ENCODE data around the gene IFNL4. TPM values are rescaled to one million over a fixed set of nuclear protein-coding genes. Genes with fewer than 3 reads are reported as not detected.

Gene IFNL4
- total and polyA plus RNA-seq, 2 donors (not counting 3 experiments of a cell fraction or from before 2014, with no cell fraction given) = not detected

- intact Hi-C loops (cut with micrococcal nuclease) (no loop called here), dilution Hi-C loops (cut with MboI; ENCODE audit: extremely low pct_ligation_motif_present, low sequenced_read_pairs) (no loop called here)
- TF ChIP-seq MYC (IDR thresholded peaks at IDR 0.05; ENCODE audit: low read depth, low read length) = no peak
- TF ChIP-seq EZH2 (IDR thresholded peaks at IDR 0.05; ENCODE audit: borderline replicate concordance, low read depth, low read length, severe bottlenecking) = no peak
- TF ChIP-seq GATA2 (IDR thresholded peaks at IDR 0.05; ENCODE audit: insufficient read depth, insufficient read length, low read depth, low read length) = no peak
- TF ChIP-seq FOS (IDR thresholded peaks at IDR 0.05; ENCODE audit: borderline replicate concordance, insufficient read depth, low read length) = no peak
- TF ChIP-seq CTCF (IDR thresholded peaks at IDR 0.05; ENCODE audit: extremely low read depth in 1 of 2, insufficient read depth in 1 of 2, low read depth in 1 of 2, low read length in 2 of 2) = no peak
- TF ChIP-seq POLR2AphosphoS5 (IDR thresholded peaks at IDR 0.05; ENCODE audit: insufficient read depth, low read depth, low read length) = no peak
- TF ChIP-seq POLR2A (IDR thresholded peaks at IDR 0.05; ENCODE audit: low read depth, low read length) = no peak
- TF ChIP-seq MAX (IDR thresholded peaks at IDR 0.05; ENCODE audit: insufficient read depth, insufficient read length) = no peak
- no peak for TF ChIP-seq JUN (IDR thresholded peaks at IDR 0.05; ENCODE audit: borderline replicate concordance, insufficient read depth, insufficient read length, low read depth)
- POLR2A ChIA-PET = interaction anchor here (0.6 kb wide), 1 partner anchor 22 kb away, joined by 3 read pairs; no protein-coding TSS in a partner anchor
- H3K9ac ChIP-seq (replicated peaks; ENCODE audit: extremely low read depth, insufficient read depth, low read length) = no peak overlapping the region
- no peaks in the 10 kb centered on the region for H3K79me2 ChIP-seq (ENCODE audit: control insufficient read depth, insufficient read depth, low read length)
- DNase-seq (ENCODE audit: low read depth, low spot score) (no peak), FAIRE-seq (no peak)
- no peaks in the 10 kb centered on the region for H3K9me3 ChIP-seq (replicated peaks; ENCODE audit: control insufficient read depth, insufficient read depth, low read length)
- H3K27ac ChIP-seq (ENCODE audit: insufficient read depth, low read depth, low read length) = no peak overlapping the region
- H3K4me3 ChIP-seq (replicated peaks in 1 of 3; ENCODE audit: insufficient read depth in 1 of 3, low read depth in 1 of 3, low read length in 3 of 3) = no peak overlapping the region
- no peaks in the 10 kb centered on the region for H3K36me3 ChIP-seq (ENCODE audit: control insufficient read depth in 2 of 2, extremely low read depth in 1 of 2, insufficient read depth in 2 of 2, low read length in 2 of 2)
- no peak overlapping the region for H2AFZ ChIP-seq (ENCODE audit: low read depth, low read length)
- no peaks in the 10 kb centered on the region for H3K9me1 ChIP-seq (replicated peaks; ENCODE audit: control insufficient read depth, extremely low read depth, insufficient read depth, low read length)
- H4K20me1 ChIP-seq (replicated peaks; ENCODE audit: control insufficient read depth, extremely low read depth, insufficient read depth, low read length) = no peaks in the 10 kb centered on the region
- H3K27me3 ChIP-seq (ENCODE audit: control insufficient read depth in 2 of 2, insufficient read depth in 2 of 2, low read length in 2 of 2) = no peaks in the 10 kb centered on the region
- CTCF ChIA-PET = no interaction called here
- BruUV-seq (replicated peaks) = no TSS peak
- H3K4me1 ChIP-seq (ENCODE audit: control insufficient read depth, extremely low read depth, insufficient read depth, low read length) = no peaks in the 10 kb centered on the region
- no peak overlapping the region for H3K4me2 ChIP-seq (ENCODE audit: insufficient read depth, low read length)
Observed at GRCh38 chr19:39238944-39239343, 9.7 kb downstream of the IFNL4 start.

All from endothelial cell of umbilical vein (primary cell).